Smooth muscle cell (in vitro differentiated cells): ENCODE measurements around the gene CDYL2. TPM values are rescaled to one million over a fixed set of nuclear protein-coding genes. Genes with fewer than 3 reads are reported as not detected.

Experiments
- DNase-seq: peaks from one replicate; lab custom pipeline; 2025; ENCODE audit not compliant: unreplicated experiment; lab: John Stamatoyannopoulos, UW
- H2AFZ ChIP-seq: fragments of 200-600 bp; sonication (generic); 2 replicates; pipeline ENCODE4 v1.6.0; 2016; ENCODE audit warnings: antibody characterized with exemption, low read depth, mild to moderate bottlenecking
- H3F3A ChIP-seq: fragments of 200-600 bp; sonication (generic); 2 replicates; pipeline ENCODE4 v1.6.0; 2017; ENCODE audit warnings: antibody characterized with exemption, low read depth
- H3K27ac ChIP-seq: fragments of 200-600 bp; sonication (generic); 2 replicates; pipeline ENCODE4 v1.5.1; 2016; ENCODE audit warnings: low read depth, mild to moderate bottlenecking
- H3K27me3 ChIP-seq: fragments of 200-600 bp; sonication (generic); 2 replicates; pipeline ENCODE4 v1.6.1; 2016; ENCODE audit warnings: low read depth, mild to moderate bottlenecking
- H3K36me3 ChIP-seq: fragments of 200-600 bp; sonication (generic); 2 replicates; pipeline ENCODE4 v1.5.1; 2016; ENCODE audit warnings: low read depth
- H3K4me1 ChIP-seq: fragments of 200-600 bp; sonication (generic); 2 replicates; pipeline ENCODE4 v1.5.1; 2016; ENCODE audit warnings: low read depth
- H3K4me2 ChIP-seq: fragments of 200-600 bp; sonication (generic); 2 replicates; pipeline ENCODE4 v1.6.0; 2016; ENCODE audit warnings: mild to moderate bottlenecking
- H3K4me3 ChIP-seq: fragments of 200-600 bp; sonication (generic); 2 replicates; pipeline ENCODE4 v1.5.1; 2016; ENCODE audit warnings: mild to moderate bottlenecking
- H3K79me2 ChIP-seq: fragments of 200-600 bp; sonication (generic); 2 replicates; pipeline ENCODE4 v1.6.0; 2016; ENCODE audit warnings: low read depth, mild to moderate bottlenecking
- H3K9ac ChIP-seq: fragments of 200-600 bp; sonication (generic); 2 replicates; pipeline ENCODE4 v1.6.0; 2016; ENCODE audit warnings: low read depth
- H3K9me3 ChIP-seq: fragments of 200-600 bp; sonication (generic); replicated peaks from 2 replicates; pipeline ENCODE4 v1.5.1; 2016; ENCODE audit warnings: low read depth
- H4K20me1 ChIP-seq: fragments of 200-600 bp; sonication (generic); 2 replicates; pipeline ENCODE4 v1.6.0; 2016; ENCODE audit warnings: low read depth
- WGBS: methylation state at CpG from one replicate; pipeline ENCODE4 v1.1.7; 2016; ENCODE audit warnings: low lambda C conversion rate; 5-methylcytosine and 5-hydroxymethylcytosine counted together
- polyA plus RNA-seq: library from polyadenylated mRNA; unstranded; fragments of >200 nt; fragmentation: Nextera tagmentation; extraction: Ambion mirVana; gene quantifications from 2 replicates; pipeline ENCODE4 v1.2.1, GENCODE V29; 2016
- total RNA-seq: library from RNA; depleted of rRNA; stranded (reverse); fragments of >200 nt; gene quantifications from 2 replicates; pipeline ENCODE4 v1.2.3, GENCODE V29; 2014
- TF ChIP-seq, protein P1 (sequence below): fragments of 200-600 bp; sonication (generic); IDR thresholded peaks from 2 replicates; pipeline ENCODE4 v1.5.1; 2017; ENCODE audit warnings: borderline replicate concordance, mild to moderate bottlenecking, antibody characterized with exemption; ENCODE audit not compliant: insufficient read depth, poor library complexity, severe bottlenecking

Gene CDYL2
- total and polyA plus RNA-seq, 2 experiments from 2014 or later, result 2.0 to 2.9 TPM

DNA sequence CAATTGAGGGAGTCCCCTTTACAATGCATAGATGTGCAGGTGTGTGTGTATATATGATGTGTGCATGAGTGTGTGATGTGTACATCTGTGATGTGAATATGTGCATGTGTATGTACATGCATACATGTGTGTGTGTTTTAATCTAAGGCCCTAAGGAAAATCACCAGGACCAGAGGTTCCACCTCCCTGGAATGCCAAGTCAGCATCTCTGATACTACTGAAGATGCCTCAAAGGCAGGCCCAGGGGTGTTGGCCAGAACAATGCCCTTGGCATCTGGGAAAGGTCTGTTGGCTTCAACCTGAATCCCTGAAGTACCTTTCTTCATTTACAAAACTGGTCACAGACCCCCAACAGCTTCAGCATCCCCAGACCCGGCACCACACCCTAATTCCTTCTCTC, 129.5 kb downstream of the CDYL2 start:
- Histone ChIP-seq H3K9me3 (no peaks in the 10 kb centered on the region), H3K9ac (no peak overlapping the region), H2AFZ (no peak overlapping the region), H3K4me3 (no peak overlapping the region), H4K20me1 (no peaks in the 10 kb centered on the region), H3K36me3 (no peaks in the 10 kb centered on the region), H3K4me2 (no peak overlapping the region), H3K27me3 (no peaks in the 10 kb centered on the region), H3K79me2 (no peaks in the 10 kb centered on the region), H3F3A (no peaks in the 10 kb centered on the region), H3K27ac (no peak overlapping the region), H3K4me1 (no peaks in the 10 kb centered on the region)
- 100% methylated on average over 1 of the region's 1 CpG for WGBS
- DNase-seq, result no peak
- TF ChIP-seq, protein P1, sequence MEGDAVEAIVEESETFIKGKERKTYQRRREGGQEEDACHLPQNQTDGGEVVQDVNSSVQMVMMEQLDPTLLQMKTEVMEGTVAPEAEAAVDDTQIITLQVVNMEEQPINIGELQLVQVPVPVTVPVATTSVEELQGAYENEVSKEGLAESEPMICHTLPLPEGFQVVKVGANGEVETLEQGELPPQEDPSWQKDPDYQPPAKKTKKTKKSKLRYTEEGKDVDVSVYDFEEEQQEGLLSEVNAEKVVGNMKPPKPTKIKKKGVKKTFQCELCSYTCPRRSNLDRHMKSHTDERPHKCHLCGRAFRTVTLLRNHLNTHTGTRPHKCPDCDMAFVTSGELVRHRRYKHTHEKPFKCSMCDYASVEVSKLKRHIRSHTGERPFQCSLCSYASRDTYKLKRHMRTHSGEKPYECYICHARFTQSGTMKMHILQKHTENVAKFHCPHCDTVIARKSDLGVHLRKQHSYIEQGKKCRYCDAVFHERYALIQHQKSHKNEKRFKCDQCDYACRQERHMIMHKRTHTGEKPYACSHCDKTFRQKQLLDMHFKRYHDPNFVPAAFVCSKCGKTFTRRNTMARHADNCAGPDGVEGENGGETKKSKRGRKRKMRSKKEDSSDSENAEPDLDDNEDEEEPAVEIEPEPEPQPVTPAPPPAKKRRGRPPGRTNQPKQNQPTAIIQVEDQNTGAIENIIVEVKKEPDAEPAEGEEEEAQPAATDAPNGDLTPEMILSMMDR, result no peak

DNA sequence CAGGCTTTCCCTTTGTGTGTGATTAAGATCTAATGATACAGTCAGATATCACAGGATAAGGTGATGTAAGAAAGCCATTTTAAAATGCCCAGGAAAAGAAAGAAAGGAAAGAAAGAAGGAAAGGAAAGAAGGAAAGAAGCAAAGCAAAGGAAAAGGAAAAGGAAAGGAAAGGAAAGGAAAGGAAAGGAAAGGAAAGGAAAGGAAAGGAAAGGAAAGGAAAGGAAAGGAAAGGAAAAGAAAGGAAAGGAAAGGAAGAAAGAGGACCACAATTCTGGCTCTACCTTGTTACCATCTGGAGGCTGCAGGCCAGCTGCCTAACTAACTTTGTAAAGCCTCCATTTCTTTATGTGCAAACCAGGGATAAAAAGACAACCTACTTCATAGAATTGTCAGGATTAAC, 132.0 kb downstream of the CDYL2 start:
- Histone ChIP-seq H3K4me3 (no peak overlapping the region), H3K9ac (no peak overlapping the region), H3K36me3 (no peaks in the 10 kb centered on the region), H3F3A (no peaks in the 10 kb centered on the region), H4K20me1 (no peaks in the 10 kb centered on the region), H3K79me2 (no peaks in the 10 kb centered on the region), H3K4me1 (no peaks in the 10 kb centered on the region), H3K9me3 (no peaks in the 10 kb centered on the region), H2AFZ (no peak overlapping the region), H3K4me2 (no peak overlapping the region), H3K27me3 (no peaks in the 10 kb centered on the region), H3K27ac (no peak overlapping the region)
- DNase-seq, result no peak
- TF ChIP-seq, protein P1, result no peak

DNA sequence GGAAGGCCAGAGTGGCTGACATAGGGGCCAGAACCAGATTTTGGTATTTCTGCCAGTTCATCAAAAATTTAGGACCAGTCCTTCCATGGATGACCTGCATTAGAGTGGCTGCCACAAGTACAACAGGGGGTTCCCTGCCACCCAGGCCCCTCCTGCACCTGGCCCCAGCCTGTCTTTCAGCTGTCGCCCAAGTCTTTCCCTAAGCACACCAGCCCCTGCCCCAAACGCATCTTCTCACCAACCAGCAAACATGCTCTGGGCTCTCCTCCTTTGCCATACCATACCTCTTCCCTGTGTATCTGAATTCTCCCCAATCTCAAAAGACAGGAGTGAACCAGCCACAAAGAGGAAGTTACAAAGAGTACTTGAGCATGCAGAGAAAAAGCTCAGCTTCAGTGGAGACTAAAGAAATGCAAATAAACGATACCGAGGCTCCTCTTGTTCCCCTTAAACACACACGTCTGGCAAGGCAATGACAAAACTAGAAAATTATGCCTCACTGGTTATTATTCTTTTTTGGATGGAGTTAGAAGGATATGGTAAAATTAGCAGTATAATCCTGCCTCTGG, 133.0 kb downstream of the CDYL2 start:
- H3K4me2 ChIP-seq, result no peak overlapping the region
- no peaks in the 10 kb centered on the region for H4K20me1 ChIP-seq
- no peaks in the 10 kb centered on the region for H3K9me3 ChIP-seq
- H3K79me2 ChIP-seq, result no peaks in the 10 kb centered on the region
- no peak overlapping the region for H2AFZ ChIP-seq
- no peaks in the 10 kb centered on the region for H3K4me1 ChIP-seq
- H3F3A ChIP-seq, result no peaks in the 10 kb centered on the region
- no peaks in the 10 kb centered on the region for H3K36me3 ChIP-seq
- no peak for DNase-seq
- H3K27me3 ChIP-seq, result no peaks in the 10 kb centered on the region
- 58% methylated on average over 5 of the region's 5 CpGs for WGBS
- no peak overlapping the region for H3K27ac ChIP-seq
- H3K9ac ChIP-seq, result no peak overlapping the region
- no peak overlapping the region for H3K4me3 ChIP-seq
- TF ChIP-seq, protein P1, result no peak

DNA sequence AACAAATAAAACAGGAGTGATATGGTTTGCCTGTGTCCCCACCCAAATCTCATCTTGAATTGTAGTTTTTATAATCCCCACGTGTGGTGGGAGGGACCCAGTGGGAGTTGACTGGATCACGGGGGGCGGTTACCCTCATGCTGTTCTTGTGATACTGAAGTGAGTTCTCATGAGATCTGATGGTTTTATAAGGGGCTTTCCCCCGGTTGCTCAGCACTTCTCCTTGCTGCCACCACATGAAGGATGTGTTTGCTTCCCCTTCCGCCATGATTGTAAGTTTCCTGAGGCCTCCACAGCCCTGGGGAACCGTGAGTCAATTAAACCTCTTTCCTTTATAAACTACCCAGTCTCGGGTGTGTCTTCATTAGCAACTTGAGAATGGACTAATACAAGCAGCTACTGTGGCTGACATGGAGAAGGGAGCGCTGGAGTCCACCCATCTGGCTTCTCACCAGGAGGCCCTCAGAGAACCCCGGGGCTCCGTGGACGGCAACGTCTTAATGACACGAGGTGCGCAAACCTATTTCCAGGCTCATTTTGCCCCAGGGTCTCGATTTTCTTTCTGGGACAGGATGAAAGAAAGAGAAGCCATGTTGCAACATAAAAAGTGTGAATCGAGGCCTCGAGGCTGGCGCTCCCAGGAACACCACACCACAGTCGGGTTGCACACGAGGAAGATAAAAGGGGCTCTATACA, 134.1 kb downstream of the CDYL2 start:
- H3K36me3 ChIP-seq, result no peaks in the 10 kb centered on the region
- TF ChIP-seq, protein P1, result no peak
- no peaks in the 10 kb centered on the region for H3K4me1 ChIP-seq
- H3K4me3 ChIP-seq, result no peak overlapping the region
- H3K79me2 ChIP-seq, result no peaks in the 10 kb centered on the region
- WGBS, result 92% methylated on average over 20 of the region's 20 CpGs
- no peak for DNase-seq
- H4K20me1 ChIP-seq, result no peaks in the 10 kb centered on the region
- H2AFZ ChIP-seq, result no peak overlapping the region
- no peaks in the 10 kb centered on the region for H3K27me3 ChIP-seq
- H3K27ac ChIP-seq, result no peak overlapping the region
- H3K9ac ChIP-seq, result no peak overlapping the region
- no peak overlapping the region for H3K4me2 ChIP-seq
- H3F3A ChIP-seq, result no peaks in the 10 kb centered on the region
- H3K9me3 ChIP-seq, result no peaks in the 10 kb centered on the region
